GM12872 (cell line): Measurements from ENCODE around the gene CELF4.

Experiments
- TF ChIP-seq, protein P1 (sequence below): IDR thresholded peaks from 3 replicates; pipeline ENCODE4 v1.5.1; 2011; ENCODE audit warnings: low read depth, mild to moderate bottlenecking, low read length, moderate library complexity; ENCODE audit not compliant: insufficient read depth

Gene CELF4

DNA sequence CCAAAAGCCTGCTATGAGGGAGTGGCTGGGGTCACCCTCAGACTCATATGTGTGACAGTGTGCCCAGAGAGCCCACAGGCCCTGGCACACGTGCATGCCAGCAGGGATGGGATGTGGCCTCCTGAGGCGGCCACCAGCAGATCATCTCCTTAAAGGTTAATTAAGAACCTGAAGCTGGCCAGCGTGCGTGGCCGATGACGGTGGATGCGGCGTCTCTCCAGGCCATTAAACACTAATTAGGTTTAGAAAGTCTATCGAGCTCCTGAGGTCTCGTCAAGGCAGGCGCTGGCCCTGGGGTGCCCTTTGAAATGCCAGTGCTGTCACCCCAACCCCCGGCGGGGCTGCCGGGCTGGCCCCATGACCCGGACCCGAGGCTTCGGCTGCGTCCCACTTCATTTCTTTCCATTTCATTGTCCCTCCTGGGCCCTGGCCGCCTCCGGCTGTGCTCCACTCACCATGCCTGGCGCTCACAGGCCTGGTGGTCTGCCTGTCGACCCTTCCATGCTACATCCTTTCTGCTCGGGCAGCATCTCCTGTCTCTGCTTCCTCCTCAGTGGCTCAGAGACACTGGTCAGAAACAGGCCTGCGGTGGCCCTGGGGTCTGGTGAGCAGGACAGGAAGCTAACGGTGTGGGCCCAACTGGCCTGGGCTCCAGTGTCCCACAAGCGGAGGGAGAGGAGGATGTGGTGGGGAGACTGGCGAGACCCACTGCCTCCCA, 228.9 kb downstream of the CELF4 start:
- TF ChIP-seq, protein P1, sequence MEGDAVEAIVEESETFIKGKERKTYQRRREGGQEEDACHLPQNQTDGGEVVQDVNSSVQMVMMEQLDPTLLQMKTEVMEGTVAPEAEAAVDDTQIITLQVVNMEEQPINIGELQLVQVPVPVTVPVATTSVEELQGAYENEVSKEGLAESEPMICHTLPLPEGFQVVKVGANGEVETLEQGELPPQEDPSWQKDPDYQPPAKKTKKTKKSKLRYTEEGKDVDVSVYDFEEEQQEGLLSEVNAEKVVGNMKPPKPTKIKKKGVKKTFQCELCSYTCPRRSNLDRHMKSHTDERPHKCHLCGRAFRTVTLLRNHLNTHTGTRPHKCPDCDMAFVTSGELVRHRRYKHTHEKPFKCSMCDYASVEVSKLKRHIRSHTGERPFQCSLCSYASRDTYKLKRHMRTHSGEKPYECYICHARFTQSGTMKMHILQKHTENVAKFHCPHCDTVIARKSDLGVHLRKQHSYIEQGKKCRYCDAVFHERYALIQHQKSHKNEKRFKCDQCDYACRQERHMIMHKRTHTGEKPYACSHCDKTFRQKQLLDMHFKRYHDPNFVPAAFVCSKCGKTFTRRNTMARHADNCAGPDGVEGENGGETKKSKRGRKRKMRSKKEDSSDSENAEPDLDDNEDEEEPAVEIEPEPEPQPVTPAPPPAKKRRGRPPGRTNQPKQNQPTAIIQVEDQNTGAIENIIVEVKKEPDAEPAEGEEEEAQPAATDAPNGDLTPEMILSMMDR = no peak

DNA sequence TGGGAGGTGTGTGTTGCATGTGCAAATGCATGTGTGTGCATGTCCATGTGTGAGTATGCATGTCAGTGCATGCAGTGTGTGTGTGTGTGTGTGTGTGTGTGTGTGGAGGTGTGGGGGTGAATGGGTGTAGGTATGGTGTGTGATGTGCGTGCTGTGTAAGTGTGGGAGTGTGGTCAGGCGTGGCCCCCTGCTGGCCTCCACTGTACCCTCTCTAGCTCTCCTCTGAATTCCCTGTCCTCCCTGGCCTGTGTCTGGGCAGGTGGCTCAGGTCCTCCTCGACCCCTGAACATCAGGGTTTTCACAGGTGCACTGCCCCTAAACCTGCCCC, 230.2 kb downstream of the CELF4 start:
- TF ChIP-seq, protein P1 = no peak

DNA sequence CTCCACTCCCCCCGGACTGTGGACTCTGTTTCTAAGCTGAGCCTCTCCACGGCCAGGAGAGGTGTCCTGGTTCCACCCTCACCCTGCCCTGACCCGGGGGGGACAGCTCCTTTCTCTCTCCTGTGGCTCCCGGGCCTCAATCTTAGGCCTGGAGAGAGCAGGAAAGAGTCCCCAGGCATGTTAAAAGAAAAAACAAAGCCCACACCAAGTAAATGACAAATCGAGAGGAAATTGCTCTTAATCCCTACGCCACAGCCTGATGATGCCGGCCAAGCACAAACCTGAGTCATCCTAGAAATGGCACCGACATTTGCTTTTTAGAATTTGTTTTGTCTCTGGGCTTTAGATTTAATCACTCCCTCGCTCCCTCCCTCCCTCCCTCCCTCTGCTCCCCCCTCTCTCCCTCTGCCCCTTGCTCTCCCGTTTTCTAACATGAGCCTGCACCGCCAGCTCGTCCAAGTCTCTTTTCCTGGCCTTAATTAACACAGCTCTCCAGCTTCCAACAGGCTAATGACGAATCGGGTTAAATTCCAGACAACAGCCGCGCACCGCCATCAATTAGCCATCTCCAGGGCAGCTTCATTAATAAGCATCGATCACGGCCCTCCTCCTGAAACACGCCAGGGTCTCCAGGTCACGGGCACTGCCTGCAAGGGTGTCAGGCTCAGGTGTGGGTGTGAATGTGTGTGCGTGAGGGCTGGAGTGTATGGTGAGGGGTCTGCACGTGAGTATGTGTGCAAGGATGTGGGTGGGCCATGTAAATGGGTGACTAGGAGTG, 230.8 kb downstream of the CELF4 start:
- TF ChIP-seq, protein P1 = no peak

DNA sequence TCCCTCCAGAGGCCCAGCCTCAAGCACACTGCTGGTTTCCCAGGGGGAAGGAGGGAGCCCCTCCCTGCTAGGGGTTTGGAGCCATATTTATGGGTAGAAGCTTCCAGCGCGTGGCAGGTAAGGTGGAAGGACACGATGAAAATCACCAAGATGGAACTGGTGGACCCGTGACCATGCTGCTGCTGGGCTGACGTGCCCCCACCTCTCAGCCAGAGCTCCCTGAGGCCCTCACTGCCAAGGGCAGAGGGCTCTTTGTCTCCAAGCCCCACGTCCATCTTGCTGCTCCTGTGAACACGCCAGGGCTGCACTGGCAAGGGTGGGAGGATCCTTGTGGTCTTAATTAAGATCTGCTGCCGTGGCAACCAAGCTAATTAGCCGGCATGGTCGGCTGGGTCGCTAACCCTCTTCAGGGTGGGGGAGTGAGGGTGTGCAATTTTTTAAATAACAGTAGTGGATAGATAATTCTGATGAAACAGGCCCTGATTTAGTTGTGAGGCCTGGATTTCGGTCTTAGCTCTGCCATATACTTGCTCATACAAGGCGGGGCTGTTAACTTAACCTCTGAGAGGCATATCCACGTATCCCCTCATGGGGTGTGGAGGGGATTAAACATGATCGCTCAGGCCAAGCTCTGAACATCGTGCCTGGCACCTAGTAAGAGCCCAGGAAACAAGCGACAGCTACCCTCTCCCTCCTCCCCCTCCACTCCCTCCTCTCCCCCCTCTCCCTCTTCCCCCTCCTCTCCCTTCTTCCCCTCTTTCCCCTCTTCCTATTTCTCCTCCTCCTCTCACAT, 232.8 kb downstream of the CELF4 start:
- TF ChIP-seq, protein P1 = no peak

DNA sequence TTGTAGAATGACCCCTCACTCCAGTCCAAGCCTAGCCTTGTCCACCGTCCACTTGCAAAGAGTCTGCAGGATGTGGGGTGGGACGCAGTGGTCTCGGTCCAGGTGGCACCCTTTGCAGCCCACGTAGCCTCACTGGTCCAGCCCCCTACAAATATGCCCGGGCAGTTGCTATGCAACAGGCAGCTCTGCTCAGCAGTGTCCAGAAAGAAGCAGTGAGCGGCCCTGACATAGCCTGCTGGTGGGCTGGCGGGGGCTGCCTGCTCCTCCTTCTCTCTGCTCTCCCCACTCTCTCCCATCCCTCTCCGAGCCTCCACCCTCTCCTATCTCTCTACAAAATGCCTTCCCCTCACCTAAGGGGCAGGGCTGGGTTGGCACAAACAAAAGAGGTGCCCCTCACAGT, 233.4 kb downstream of the CELF4 start:
- TF ChIP-seq, protein P1 = no peak

DNA sequence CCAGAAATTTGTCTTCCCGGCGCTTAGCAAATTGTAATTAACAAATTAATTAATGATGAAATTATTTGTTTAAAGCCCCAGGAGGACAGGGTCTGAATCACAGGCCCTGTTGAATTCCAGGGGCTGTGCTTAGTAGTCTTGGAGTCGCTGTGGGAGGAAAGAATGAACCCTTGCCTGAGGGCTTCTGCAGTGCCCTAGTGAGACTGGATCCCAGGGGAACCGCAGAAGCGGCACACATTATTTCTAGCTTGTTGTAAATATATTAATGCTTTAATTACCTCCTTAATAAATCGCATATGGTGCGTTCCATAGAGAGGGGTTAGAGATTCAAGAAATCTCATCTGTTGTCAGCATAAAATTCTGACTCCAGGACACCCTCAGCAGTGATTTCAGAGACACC, 235.4 kb downstream of the CELF4 start:
- TF ChIP-seq, protein P1 = no peak
